GM12878 (cell line): ENCODE measurements around the gene CXorf58. TPM values are rescaled to one million over a fixed set of nuclear protein-coding genes. Genes with fewer than 3 reads are reported as not detected.
"Not testable (repeated sequence)": the region's sequence is repeated elsewhere in the genome, so short reads cannot be mapped to it uniquely, and the experiment has no call there.

ENCODE experiments used
- ATAC-seq: fragments of 200-7000 bp; cut with Tn5 transposase; 3 replicates; pipeline ENCODE4 v1.9.1; 2020; ENCODE audit warnings: mild to moderate bottlenecking, moderate library complexity
- BruUV-seq: library from RNA; stranded (reverse); fragments of 400-500 nt; replicated peaks from 2 replicates; lab custom pipeline; 2021; lab: Mats Ljungman, UMichigan
- CTCF ChIA-PET: fragments of 300-600 bp; sonication (Branson Sonifier 250); formaldehyde crosslinking; extraction: SDS; loops from one replicate; lab custom pipeline; 2021; ENCODE audit warnings: inconsistent platforms; lab: Yijun Ruan, JAX
- POLR2A ChIA-PET: fragments of 350-600 bp; formaldehyde crosslinking; extraction: SDS; loops from one replicate; lab custom pipeline; 2021; ENCODE audit warnings: inconsistent platforms; lab: Charles Lee
- RAD21 ChIA-PET: fragments of 300-600 bp; sonication (Branson Sonifier 250); formaldehyde crosslinking; loops from one replicate; lab custom pipeline; 2023; ENCODE audit warnings: antibody characterized with exemption; ENCODE audit not compliant: unreplicated experiment; lab: Charles Lee
- SMC1A ChIA-PET: fragments of 300-600 bp; sonication (Branson Sonifier 250); formaldehyde crosslinking; loops from one replicate; lab custom pipeline; 2023; ENCODE audit not compliant: unreplicated experiment, uncharacterized antibody; lab: Charles Lee
- DNase-seq: peaks from one replicate; pipeline ENCODE4 v3.0.0-alpha.2; 2011; ENCODE audit warnings: low read depth, low spot score
- FAIRE-seq: peaks from 3 replicates; lab custom pipeline; 2011; peaks lifted over from hg19 to GRCh38; lab: Jason Lieb, UNC
- H2AFZ ChIP-seq: 2 replicates; pipeline ENCODE4 v1.6.0; 2011; ENCODE audit warnings: low read depth, low read length, control low read depth; ENCODE audit not compliant: control insufficient read depth
- H3K27ac ChIP-seq: 2 replicates; pipeline ENCODE4 v1.5.1; 2011; ENCODE audit warnings: control low read depth; ENCODE audit not compliant: control insufficient read depth, insufficient read depth
- H3K27me3 ChIP-seq, 2 experiments: replicated peaks in 1 of 2; 2 replicates each; pipeline versions ENCODE4 v1.6.0 to v1.6.1; 2011; ENCODE audit warnings: low read length in 1 of 2; ENCODE audit not compliant: control insufficient read depth in 2 of 2, insufficient read depth in 2 of 2
- H3K36me3 ChIP-seq, 2 experiments: 2 replicates each; pipeline ENCODE4 v1.5.1; 2011; ENCODE audit warnings: low read length in 1 of 2; ENCODE audit not compliant: control insufficient read depth in 2 of 2, insufficient read depth in 2 of 2
- H3K4me1 ChIP-seq: 2 replicates; pipeline ENCODE4 v1.6.1; 2011; ENCODE audit warnings: mild to moderate bottlenecking, low read length, moderate library complexity, mixed read lengths; ENCODE audit not compliant: control insufficient read depth, insufficient read depth
- H3K4me2 ChIP-seq: 2 replicates; pipeline ENCODE4 v1.6.0; 2011; ENCODE audit warnings: control low read depth; ENCODE audit not compliant: control insufficient read depth, insufficient read depth
- H3K4me3 ChIP-seq: fragments of 200-600 bp; sonication (generic); 2 replicates; pipeline ENCODE4 v1.5.1; 2016
- H3K79me2 ChIP-seq: 2 replicates; pipeline ENCODE4 v1.6.0; 2011; ENCODE audit warnings: low read length; ENCODE audit not compliant: control insufficient read depth, insufficient read depth
- H3K9ac ChIP-seq: 2 replicates; pipeline ENCODE4 v1.8.0; 2011; ENCODE audit warnings: low read length, control low read depth, mixed read lengths; ENCODE audit not compliant: control insufficient read depth, insufficient read depth
- H3K9me3 ChIP-seq: replicated peaks from 3 replicates; pipeline ENCODE4 v1.5.1; 2011; ENCODE audit warnings: mild to moderate bottlenecking, low read length; ENCODE audit not compliant: control insufficient read depth, insufficient read depth
- H4K20me1 ChIP-seq: 2 replicates; pipeline ENCODE4 v1.6.0; 2011; ENCODE audit not compliant: control insufficient read depth, insufficient read depth
- BCL11A ChIP-seq: IDR thresholded peaks from 2 replicates; pipeline ENCODE4 v1.6.1; 2011; ENCODE audit warnings: low read depth, low read length
- JUNB ChIP-seq: IDR thresholded peaks from 2 replicates; pipeline ENCODE4 v1.6.1; 2016; ENCODE audit warnings: antibody characterized with exemption, mild to moderate bottlenecking
- SPI1 ChIP-seq: IDR thresholded peaks from 2 replicates; pipeline ENCODE4 v1.6.1; 2011; ENCODE audit warnings: low read depth, mild to moderate bottlenecking, low read length, moderate library complexity, borderline replicate concordance; ENCODE audit not compliant: insufficient read depth
- WGBS: methylation state at CpG from one replicate; pipeline ENCODE4 v1.1.6; 2016; ENCODE audit warnings: low lambda C conversion rate; ENCODE audit not compliant: insufficient replicate concordance, insufficient coverage; ENCODE audit errors: missing lambda C conversion rate; 5-methylcytosine and 5-hydroxymethylcytosine counted together
- in situ Hi-C: fragments of 300-500 bp; cut with MboI; formaldehyde crosslinking; loops from 9 replicates; pipeline ENCODE4 v1.14.3; 2018; ENCODE audit warnings: mixed read lengths
- intact Hi-C: fragments of 100-400 bp; cut with micrococcal nuclease; formaldehyde crosslinking; loops from one replicate; pipeline ENCODE4 v1.14.2; 2022; ENCODE audit not compliant: unreplicated experiment
- polyA plus RNA-seq, 11 experiments: library from polyadenylated mRNA; depleted of rRNA in 4 of 11; unstranded in 6 of 11; stranded (reverse) in 5 of 11; fragments of >200 nt; fragmentation: Nextera tagmentation in 4 of 11; fragmentation: Illumina TruSeq in 1 of 11; extraction: Ambion mirVana in 4 of 11; extraction: Trizol in 1 of 11; gene quantifications; 1 replicate in 1 of 11; 2 replicates in 10 of 11; pipeline versions ENCODE4 v1.2.1 to v1.2.3, GENCODE V29; 2011 to 2016; ENCODE audit warnings: inconsistent platforms in 2 of 11, missing spikeins in 2 of 11, low read depth in 1 of 11
- total RNA-seq, 4 experiments: library from RNA; depleted of rRNA in 3 of 4; stranded (reverse); fragments of >200 nt in 3 of 4; fragmentation: Illumina TruSeq in 1 of 4; extraction: Trizol in 1 of 4; gene quantifications; 2 replicates each; pipeline versions ENCODE4 v1.2.1 to v1.2.3, GENCODE V29; 2013 to 2021

Gene CXorf58
- total and polyA plus RNA-seq, 10 of the 15 experiments (the other 5 are each of a cell fraction or from before 2014, with no cell fraction given) = 0.10 to 0.24 (median 0.13) TPM; not detected in 5

DNA sequence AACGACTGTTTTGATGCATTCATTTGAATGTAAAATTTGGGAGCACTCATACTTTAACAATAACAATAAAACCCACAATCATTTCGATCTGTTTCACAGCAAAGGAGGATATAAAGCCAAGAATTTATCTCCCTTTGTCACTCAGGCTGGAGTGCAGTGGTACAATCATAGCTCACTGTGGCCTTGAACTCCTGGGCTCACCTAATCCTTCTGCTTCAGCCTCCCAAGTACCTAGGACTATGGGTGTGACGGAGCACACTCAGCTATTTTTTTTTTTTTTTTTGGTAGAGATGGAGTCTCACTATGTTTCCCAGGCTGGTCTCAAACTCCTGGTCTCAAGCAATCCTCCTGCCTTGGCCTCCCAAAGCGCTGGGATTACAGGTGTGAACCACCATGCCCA is 11.3 kb upstream of the CXorf58 start:
- DNase-seq, H3K9ac ChIP-seq, H2AFZ ChIP-seq, H3K4me2 ChIP-seq, H3K4me1 ChIP-seq, H3K27me3 ChIP-seq, H4K20me1 ChIP-seq, in situ Hi-C loops, BruUV-seq, H3K36me3 ChIP-seq, FAIRE-seq, ATAC-seq, H3K27ac ChIP-seq, intact Hi-C loops, H3K4me3 ChIP-seq, H3K79me2 ChIP-seq, H3K9me3 ChIP-seq: not testable (repeated sequence)
- ChIA-PET CTCF (interaction anchor here (0.6 to 1.0 kb wide), 3 partner anchors 12 to 602 kb away, joined by 3 to 4 read pairs (median 3); no protein-coding TSS in a partner anchor), POLR2A (interaction anchor here (0.6 to 1.6 kb wide), 3 partner anchors 10 to 798 kb away, joined by 3 to 5 read pairs (median 3); no protein-coding TSS in a partner anchor), SMC1A (interaction anchor here (1.6 kb wide), 1 partner anchor 8 kb away, joined by 10 read pairs; no protein-coding TSS in a partner anchor), RAD21 (interaction anchor here (2.0 kb wide), 1 partner anchor 114 kb away, joined by 6 read pairs; the partner anchor contains the start of gene SAT1)
- 41% methylated on average over 4 of the region's 4 CpGs for WGBS

DNA sequence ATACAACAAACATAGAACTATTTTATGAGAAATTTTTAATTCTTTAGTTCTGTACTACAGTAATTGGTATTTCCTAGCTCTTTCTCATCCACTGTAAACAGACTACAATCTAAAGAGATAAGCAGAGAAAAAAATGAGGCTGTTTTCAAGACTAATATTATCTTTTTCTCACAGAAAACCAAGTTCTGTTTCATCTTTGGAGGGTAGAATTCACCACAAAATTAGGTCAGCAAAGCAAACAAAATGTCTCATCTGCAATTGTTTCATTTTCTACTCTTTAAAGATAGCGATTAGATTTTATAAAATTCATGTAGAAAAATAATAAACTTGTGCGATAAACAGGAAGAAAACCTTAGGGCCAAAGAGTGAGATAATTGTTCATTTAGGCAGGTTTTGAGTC is 10.8 kb upstream of the CXorf58 start:
- BruUV-seq = no TSS peak
- H3K9me3 ChIP-seq = no peaks in the 10 kb centered on the region
- ATAC-seq (0 out of 3 replicates have a peak, but pooled peaks have one; percentile 7), DNase-seq (no peak), FAIRE-seq (no peak)
- H3K79me2 ChIP-seq = peaks cover 2% of the 10 kb centered on the region
- no peaks in the 10 kb centered on the region for H3K36me3 ChIP-seq
- RAD21 ChIA-PET = interaction anchor here (2.0 kb wide), 1 partner anchor 114 kb away, joined by 6 read pairs; the partner anchor contains the start of gene SAT1
- no peaks in the 10 kb centered on the region for H4K20me1 ChIP-seq
- H3K4me1 ChIP-seq = peaks cover 11% of the 10 kb centered on the region
- H2AFZ ChIP-seq = no peak overlapping the region
- WGBS = 83% methylated on average over 2 of the region's 2 CpGs
- in situ Hi-C loops = no loop called here
- no peaks in the 10 kb centered on the region for H3K27me3 ChIP-seq
- no peak overlapping the region for H3K27ac ChIP-seq
- CTCF ChIA-PET = interaction anchor here (0.9 to 1.0 kb wide), 2 partner anchors 12 to 602 kb away, joined by 3 to 4 read pairs; no protein-coding TSS in a partner anchor
- POLR2A ChIA-PET = interaction anchor here (1.6 kb wide), 1 partner anchor 113 kb away, joined by 5 read pairs; no protein-coding TSS in a partner anchor
- TF ChIP-seq BCL11A = no peak
- TF ChIP-seq JUNB = peak; percentile 33; the same call in 1 of the 2 replicates
- no peak for TF ChIP-seq SPI1
- TF ChIP-seq, all 136 proteins: peak for 1
- no peak overlapping the region for H3K4me3 ChIP-seq
- intact Hi-C loops = no loop called here
- SMC1A ChIA-PET = interaction anchor here (1.0 to 1.6 kb wide), 2 partner anchors 9 to 224 kb away, joined by 3 to 10 read pairs; no protein-coding TSS in a partner anchor
- no peak overlapping the region for H3K9ac ChIP-seq
- H3K4me2 ChIP-seq = no peak overlapping the region
